ENCODE measurements around the gene WASF2. TPM values are rescaled to one million over a fixed set of nuclear protein-coding genes. Genes with fewer than 3 reads are reported as not detected.

WASF2 gene
- total and polyA plus RNA-seq, 2 of the 13 experiments (the other 11 are each of a cell fraction or from before 2014, with no cell fraction given): 10.4 to 27.7 TPM

- 40% methylated on average over 5 of the region's 5 CpGs for WGBS (ENCODE audit: low lambda C conversion rate)
Observed at GRCh38 chr1:27388337-27389005, 101.5 kb downstream of the WASF2 start.

More at GRCh38 chr1:27388337-27389005, 101.5 kb downstream of the WASF2 start:
- Histone ChIP-seq H3K79me2 (ENCODE audit: insufficient read depth, low read length) (no peaks in the 10 kb centered on the region), H2AFZ (ENCODE audit: low read length) (no peak overlapping the region), H3K36me3 (replicated peaks in 1 of 2; ENCODE audit: control insufficient read depth in 1 of 2, insufficient read depth in 2 of 2, low read length in 2 of 2) (no peaks in the 10 kb centered on the region), H3K9ac (ENCODE audit: insufficient read depth, low read depth, low read length) (no peak overlapping the region), H3K4me1 (ENCODE audit: insufficient read depth, low read length) (peaks cover 23% of the 10 kb centered on the region), H3K4me2 (ENCODE audit: low read depth, low read length) (no peak overlapping the region), H3K4me3 (replicated peaks in 1 of 3; ENCODE audit: insufficient read depth in 1 of 3, low read depth in 2 of 3, low read length in 3 of 3) (no peak overlapping the region), H3K27ac (ENCODE audit: extremely low read length, insufficient read depth, low read length) (no peak overlapping the region), H3K27me3 (ENCODE audit: control insufficient read depth in 1 of 2, insufficient read depth in 2 of 2, low read length in 2 of 2) (peaks cover 0 to 9% of the 10 kb centered on the region in 2 experiments; a peak in 2 of 5 replicates), H4K20me1 (ENCODE audit: insufficient read depth, low read length) (no peaks in the 10 kb centered on the region), H3K9me3 (ENCODE audit: low read length) (no peaks in the 10 kb centered on the region)
- ATAC-seq (0 out of 3 replicates have a peak, but pooled peaks have one; percentile 10), FAIRE-seq (peak; percentile 95), DNase-seq (ENCODE audit: low spot score) (peak; percentile 49)
- CTCF ChIA-PET (ENCODE audit: low intra/inter-chr PET ratio, low total read pairs): interaction anchor here (1.6 to 4.5 kb wide), 3 partner anchors 22 to 88 kb away, joined by 3 to 43 read pairs (median 19); partner anchors contain the start of gene MAP3K6
- TF ChIP-seq ETV6 (CRISPR knock-in tag; conservative IDR thresholded peaks at IDR 0.05) (no peak), PATZ1 (CRISPR knock-in tag; IDR thresholded peaks at IDR 0.05) (peak; percentile 35; the same call in 1 of the 2 replicates), RAD21 (CRISPR knock-in tag; IDR thresholded peaks at IDR 0.05) (peak; percentile 58; the same call in 1 of the 2 replicates), STAG1 (CRISPR knock-in tag; IDR thresholded peaks at IDR 0.05) (peak; percentile 81), CTCF (CRISPR knock-in tag; IDR thresholded peaks at IDR 0.05) (peak; percentile 93), DZIP1 (CRISPR knock-in tag; IDR thresholded peaks at IDR 0.05) (no peak), ZFP1 (CRISPR knock-in tag; IDR thresholded peaks at IDR 0.05) (peak; percentile 55; the same call in 1 of the 2 replicates), SMC3 (IDR thresholded peaks at IDR 0.05; ENCODE audit: low read length) (peak; percentile 92), NR2F6 (IDR thresholded peaks at IDR 0.05) (no peak), NR2F6 (CRISPR knock-in tag; IDR thresholded peaks at IDR 0.05) (0 out of 2 replicates have a peak, but pooled peaks have one; percentile 11), RFXANK (CRISPR knock-in tag; IDR thresholded peaks at IDR 0.05) (no peak)
- TF ChIP-seq, protein P1, sequence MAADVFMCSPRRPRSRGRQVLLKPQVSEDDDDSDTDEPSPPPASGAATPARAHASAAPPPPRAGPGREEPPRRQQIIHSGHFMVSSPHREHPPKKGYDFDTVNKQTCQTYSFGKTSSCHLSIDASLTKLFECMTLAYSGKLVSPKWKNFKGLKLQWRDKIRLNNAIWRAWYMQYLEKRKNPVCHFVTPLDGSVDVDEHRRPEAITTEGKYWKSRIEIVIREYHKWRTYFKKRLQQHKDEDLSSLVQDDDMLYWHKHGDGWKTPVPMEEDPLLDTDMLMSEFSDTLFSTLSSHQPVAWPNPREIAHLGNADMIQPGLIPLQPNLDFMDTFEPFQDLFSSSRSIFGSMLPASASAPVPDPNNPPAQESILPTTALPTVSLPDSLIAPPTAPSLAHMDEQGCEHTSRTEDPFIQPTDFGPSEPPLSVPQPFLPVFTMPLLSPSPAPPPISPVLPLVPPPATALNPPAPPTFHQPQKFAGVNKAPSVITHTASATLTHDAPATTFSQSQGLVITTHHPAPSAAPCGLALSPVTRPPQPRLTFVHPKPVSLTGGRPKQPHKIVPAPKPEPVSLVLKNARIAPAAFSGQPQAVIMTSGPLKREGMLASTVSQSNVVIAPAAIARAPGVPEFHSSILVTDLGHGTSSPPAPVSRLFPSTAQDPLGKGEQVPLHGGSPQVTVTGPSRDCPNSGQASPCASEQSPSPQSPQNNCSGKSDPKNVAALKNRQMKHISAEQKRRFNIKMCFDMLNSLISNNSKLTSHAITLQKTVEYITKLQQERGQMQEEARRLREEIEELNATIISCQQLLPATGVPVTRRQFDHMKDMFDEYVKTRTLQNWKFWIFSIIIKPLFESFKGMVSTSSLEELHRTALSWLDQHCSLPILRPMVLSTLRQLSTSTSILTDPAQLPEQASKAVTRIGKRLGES (CRISPR knock-in tag; IDR thresholded peaks at IDR 0.05; ENCODE audit: borderline replicate concordance): no peak
- no TSS peak for BruUV-seq (replicated peaks)
- in situ Hi-C loops (cut with HindIII; ENCODE audit: extremely low pct_ligation_motif_present, low pct_unique_long_range_greater_than_20kb): no loop called here
- POLR2A ChIA-PET: no interaction called here
- intact Hi-C loops (cut with micrococcal nuclease; ENCODE audit: unreplicated experiment): loop anchor here (1.0 kb wide), 2 partner anchors 31 to 87 kb away; no protein-coding TSS in a partner anchor
